RWPE1 (cell line): Measurements from ENCODE around the gene GFRA1.

ENCODE experiments used
- CTCF ChIA-PET: fragments of 350-600 bp; sonication (Branson Sonifier 250); formaldehyde crosslinking; extraction: SDS; loops from one replicate; lab custom pipeline; 2021; lab: Yijun Ruan, JAX
- POLR2A ChIA-PET: fragments of 400-600 bp; formaldehyde crosslinking; extraction: SDS; loops from one replicate; lab custom pipeline; 2020; ENCODE audit warnings: antibody characterized with exemption; ENCODE audit not compliant: low non-redundant PET; lab: Yijun Ruan, JAX
- DNase-seq: peaks from one replicate; pipeline ENCODE4 v3.0.0; 2012; ENCODE audit warnings: low spot score
- H3K27ac ChIP-seq: fragments of 450-650 bp; 2 replicates; pipeline ENCODE4 v1.5.1; 2017
- CTCF ChIP-seq: fragments of 450-650 bp; conservative IDR thresholded peaks from 2 replicates; pipeline ENCODE4 v1.5.1; 2017; ENCODE audit warnings: low read depth, mild to moderate bottlenecking

GFRA1 gene

GRCh38 chr10:116201670-116202430 is 71.2 kb downstream of the GFRA1 start:
- DNase-seq = no peak
- no peak for TF ChIP-seq CTCF
- CTCF ChIA-PET = interaction anchor here (0.6 kb wide), 1 partner anchor 26 kb away, joined by 3 read pairs; no protein-coding TSS in a partner anchor
- H3K27ac ChIP-seq = no peak overlapping the region
- POLR2A ChIA-PET = no interaction called here

- H3K27ac ChIP-seq = no peak overlapping the region
- no peak for TF ChIP-seq CTCF
- DNase-seq = no peak
- POLR2A ChIA-PET = no interaction called here
- CTCF ChIA-PET = interaction anchor here (0.6 kb wide), 1 partner anchor 25 kb away, joined by 3 read pairs; no protein-coding TSS in a partner anchor
Measured at GRCh38 chr10:116201011-116201410, 72.0 kb downstream of the GFRA1 start.

- POLR2A ChIA-PET = no interaction called here
Measured at GRCh38 chr10:116198676-116199035, 74.3 kb downstream of the GFRA1 start.

GRCh38 chr10:116197946-116198675 is 74.9 kb downstream of the GFRA1 start:
- no peak for DNase-seq
- CTCF ChIA-PET = no interaction called here
- H3K27ac ChIP-seq = no peak overlapping the region
- no peak for TF ChIP-seq CTCF
- POLR2A ChIA-PET = no interaction called here

More at GRCh38 chr10:116198676-116199035, 74.3 kb downstream of the GFRA1 start:
- no peak overlapping the region for H3K27ac ChIP-seq
- TF ChIP-seq CTCF = no peak
- CTCF ChIA-PET = no interaction called here
- no peak for DNase-seq

- H3K27ac ChIP-seq = no peak overlapping the region
- ChIA-PET POLR2A (no interaction called here), CTCF (no interaction called here)
- no peak for DNase-seq
- TF ChIP-seq CTCF = no peak
Measured at GRCh38 chr10:116195583-116195982, 77.4 kb downstream of the GFRA1 start.

- no peak for DNase-seq
- no peak overlapping the region for H3K27ac ChIP-seq
- ChIA-PET CTCF (no interaction called here), POLR2A (no interaction called here)
- TF ChIP-seq CTCF = no peak
Measured at GRCh38 chr10:116195039-116195438, 78.0 kb downstream of the GFRA1 start.
